ENCODE results near the gene NRL.
"Not testable (repeated sequence)": the region's sequence is repeated elsewhere in the genome, so short reads cannot be mapped to it uniquely, and the experiment has no call there.

The NRL gene

DNA sequence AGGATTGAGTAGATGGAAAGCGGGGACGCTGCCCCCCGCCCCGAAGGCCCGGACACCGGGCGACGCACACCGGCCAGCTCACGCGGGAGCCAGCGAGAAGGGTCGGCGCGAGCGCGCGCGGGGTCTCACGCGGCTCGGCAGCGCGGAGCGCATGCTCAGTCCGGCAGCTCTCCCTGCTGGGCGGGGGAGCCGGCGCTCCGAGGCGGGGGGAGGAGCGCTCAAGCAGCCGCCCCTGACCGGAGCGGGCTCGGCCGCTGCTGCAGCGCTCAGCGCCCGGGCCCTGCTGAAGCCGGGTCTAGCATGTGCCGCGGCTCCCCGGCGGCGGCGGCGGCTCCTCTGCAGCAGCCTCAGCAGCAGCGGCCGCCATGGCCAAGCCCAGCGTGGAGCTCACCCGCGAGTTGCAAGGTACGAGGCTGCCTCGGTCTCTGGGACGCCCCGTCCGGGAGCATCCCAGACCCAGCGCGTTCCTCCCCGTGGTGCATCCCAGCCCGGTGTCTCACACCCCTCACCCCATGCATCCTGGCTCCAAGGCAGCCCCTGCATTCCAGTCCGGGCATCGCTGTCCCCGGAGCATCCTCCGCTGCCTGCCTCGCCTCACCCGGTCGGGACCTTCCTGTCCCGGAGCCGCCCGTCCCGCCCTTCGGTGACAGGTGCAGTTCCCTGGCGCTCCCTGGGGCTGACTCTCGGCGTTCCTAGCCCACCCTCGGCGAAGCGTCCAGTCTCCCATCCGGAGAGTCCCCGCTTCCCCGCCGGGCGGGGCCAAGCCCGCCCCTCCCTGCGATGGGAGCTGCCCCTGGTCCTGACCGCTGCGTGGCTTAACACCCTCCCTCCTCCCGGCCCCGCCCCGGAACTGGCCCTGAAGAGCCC lies 62.7 kb downstream of the NRL start, which contains the start of gene CARMIL3:
TSS of gene CARMIL3 (plus strand) at position 221 of the 867 bp plus-strand sequence. CDS start at position 366, 145 bp downstream.
- peak; percentile 81 for DNase-seq

DNA sequence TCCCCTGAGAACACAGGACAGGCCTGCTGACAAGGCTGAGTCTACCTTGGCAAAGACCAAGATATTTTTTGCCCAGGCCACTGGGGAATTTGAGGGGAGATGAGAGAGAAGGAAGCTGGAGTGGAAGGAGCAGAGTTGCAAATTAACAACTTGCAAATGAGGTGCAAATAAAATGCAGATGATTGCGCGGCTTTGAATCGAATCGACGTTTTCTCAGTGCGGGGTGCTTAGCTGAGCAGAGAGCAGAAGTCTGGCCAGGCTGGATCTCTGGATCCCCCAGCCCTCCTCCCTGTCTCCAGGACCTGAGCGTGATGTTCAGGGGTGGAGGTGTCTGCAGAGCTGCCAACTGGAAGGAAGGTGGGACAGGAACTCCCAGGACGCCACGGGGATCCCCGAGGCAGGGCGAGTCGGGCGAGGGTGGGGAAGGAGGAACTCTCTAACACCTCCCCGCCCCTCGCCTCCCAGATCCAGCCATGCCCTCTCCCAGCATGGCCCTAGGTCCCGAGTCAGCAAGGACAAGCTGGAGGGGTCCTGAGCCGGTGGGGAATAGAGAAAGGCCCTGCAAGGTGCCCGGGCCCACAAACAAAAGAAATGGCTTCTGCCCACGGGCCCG lies 63.5 kb downstream of the NRL start:
- no peak for DNase-seq

DNA sequence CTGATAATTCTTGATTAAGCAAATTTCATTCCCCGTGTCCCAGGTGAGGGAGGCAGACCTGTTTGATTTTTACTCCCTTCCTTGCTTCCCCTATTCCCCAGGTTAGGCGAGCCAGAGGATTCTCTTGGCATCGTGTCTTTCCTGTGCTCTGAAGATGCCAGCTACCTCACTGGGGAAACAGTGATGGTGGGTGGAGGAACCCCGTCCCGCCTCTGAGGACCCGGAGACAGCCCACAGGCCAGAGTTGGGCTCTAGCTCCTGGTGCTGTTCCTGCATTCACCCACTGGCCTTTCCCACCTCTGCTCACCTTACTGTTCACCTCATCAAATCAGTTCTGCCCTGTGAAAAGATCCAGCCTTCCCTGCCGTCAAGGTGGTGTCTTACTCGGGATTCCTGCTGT lies 64.0 kb downstream of the NRL start:
- DNase-seq: not testable (repeated sequence)

DNA sequence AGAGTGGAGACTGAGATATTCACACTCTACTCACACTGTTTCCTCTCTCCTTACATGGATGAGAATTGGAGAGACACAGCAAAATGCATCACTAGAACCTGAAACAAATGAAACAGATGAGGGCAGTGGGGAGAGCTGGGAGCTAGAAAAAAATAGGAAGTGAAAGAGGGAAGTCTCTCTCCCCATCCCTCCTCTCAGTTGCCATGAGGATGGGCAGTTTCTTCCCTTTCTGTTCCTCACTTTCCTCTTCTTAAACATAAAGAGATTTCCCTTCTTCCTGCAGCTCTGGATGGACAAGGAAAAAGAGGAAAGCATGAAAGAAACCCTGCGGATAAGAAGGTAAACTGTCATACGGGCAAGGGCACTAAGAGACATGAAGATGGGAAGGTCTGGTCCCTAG lies 65.7 kb downstream of the NRL start:
- DNase-seq: not testable (repeated sequence)

DNA sequence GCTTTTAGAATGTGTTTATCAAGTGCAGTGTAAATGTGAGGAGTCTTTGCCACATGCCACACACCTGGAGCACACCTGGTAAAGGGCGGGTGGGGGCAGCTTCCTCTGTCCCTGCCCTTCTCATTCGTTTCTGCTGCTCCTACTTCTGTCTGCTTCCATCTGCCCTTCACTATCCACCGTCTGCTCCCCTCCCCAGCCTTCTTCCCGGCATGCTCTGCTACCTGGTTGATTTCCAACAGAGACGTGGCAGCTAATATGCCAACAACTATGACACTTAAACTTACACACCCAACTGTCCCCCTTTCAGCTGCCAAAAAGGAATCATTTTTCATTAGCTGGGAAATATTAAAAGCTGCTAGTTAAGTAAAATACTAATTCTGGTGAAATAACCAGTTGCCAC lies 72.0 kb downstream of the NRL start:
- DNase-seq: no peak

DNA sequence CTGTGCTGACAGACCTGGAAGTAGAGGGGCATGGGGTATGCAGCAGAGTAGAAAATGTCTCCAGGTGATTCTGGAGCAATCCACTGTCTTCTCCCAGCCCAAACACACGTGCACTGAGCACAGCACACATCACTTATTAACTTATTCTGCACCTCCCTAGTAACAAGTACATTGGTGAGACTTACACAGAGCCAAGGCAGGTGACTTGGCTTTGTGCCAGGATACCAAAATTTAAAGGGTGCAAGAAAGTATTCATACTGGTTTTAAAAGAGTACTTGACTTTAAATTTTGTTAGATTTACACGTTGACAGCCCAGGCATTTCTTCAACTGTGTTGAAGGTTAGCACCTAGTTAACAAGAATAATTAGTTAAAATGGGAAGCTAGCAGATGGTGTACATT lies 74.1 kb downstream of the NRL start:
- no peak for DNase-seq

DNA sequence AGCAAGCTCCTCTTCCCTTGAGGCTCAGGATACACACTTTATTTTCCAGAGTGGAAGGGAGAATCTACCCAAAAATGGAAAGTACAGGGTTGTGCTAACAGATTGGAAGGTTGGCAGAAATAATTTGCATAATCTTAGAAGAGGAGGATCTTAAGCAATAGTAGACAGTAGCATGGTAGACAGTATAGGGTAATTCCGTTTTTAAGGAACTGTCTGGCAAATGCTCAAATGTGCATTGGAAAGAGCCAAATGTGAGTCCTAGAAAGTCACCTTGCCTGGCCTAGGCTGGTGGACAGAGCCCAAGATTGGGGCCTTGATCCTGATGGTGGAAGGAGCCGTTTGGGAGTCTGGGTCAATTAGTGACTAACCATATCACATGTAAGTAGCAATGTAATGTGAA lies 76.1 kb downstream of the NRL start:
- no peak for DNase-seq

DNA sequence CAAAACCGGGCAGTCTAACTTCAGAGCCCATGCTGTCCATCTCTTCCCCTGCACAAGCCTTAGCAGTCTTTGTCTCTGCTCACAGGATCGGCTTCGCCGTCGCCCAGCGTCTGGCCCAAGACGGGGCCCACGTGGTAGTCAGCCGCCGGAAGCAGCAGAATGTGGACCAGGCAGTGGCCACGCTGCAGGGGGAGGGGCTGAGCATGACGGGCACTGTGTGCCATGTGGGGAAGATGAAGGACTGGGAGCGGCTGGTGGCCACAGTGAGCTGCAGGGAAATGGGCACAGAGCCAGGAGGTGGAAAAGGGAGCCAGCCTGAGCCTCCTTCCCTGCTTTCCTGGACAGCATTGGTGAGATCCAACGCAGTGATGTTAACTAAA lies 77.1 kb downstream of the NRL start:
- no peak for DNase-seq

DNA sequence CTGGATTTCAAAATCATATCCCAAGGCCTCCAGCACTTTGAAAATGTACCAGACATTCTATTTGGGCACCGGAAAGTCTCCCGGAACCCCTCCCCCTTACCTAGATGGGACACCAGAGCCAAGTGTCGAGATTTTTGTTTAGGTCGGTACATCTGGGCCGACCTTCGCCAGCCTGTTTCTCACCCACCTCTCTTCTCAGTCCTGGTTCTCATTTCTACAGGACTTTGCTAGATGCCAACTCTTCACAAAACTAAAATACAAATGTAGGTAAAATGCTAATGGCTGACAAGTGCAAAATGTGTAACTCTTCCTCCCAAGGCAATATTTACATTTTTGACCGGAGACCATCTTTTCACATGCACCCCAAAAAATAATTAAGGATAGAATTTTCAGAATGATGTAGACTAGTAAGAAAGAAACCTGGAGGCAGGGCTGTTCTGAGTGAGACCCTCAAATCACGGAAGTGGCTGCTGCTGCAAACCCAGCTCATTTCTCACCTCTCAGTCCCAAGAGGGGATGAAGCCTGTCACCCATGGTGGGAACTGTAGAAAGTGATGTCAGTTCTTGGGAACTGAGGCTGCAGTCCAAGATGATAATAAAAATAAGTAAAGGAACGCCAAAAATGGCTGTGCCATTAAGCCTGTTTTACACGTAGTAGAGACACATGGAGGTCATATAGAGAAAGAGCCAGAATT lies 77.6 kb downstream of the NRL start:
- not testable (repeated sequence) for DNase-seq

DNA sequence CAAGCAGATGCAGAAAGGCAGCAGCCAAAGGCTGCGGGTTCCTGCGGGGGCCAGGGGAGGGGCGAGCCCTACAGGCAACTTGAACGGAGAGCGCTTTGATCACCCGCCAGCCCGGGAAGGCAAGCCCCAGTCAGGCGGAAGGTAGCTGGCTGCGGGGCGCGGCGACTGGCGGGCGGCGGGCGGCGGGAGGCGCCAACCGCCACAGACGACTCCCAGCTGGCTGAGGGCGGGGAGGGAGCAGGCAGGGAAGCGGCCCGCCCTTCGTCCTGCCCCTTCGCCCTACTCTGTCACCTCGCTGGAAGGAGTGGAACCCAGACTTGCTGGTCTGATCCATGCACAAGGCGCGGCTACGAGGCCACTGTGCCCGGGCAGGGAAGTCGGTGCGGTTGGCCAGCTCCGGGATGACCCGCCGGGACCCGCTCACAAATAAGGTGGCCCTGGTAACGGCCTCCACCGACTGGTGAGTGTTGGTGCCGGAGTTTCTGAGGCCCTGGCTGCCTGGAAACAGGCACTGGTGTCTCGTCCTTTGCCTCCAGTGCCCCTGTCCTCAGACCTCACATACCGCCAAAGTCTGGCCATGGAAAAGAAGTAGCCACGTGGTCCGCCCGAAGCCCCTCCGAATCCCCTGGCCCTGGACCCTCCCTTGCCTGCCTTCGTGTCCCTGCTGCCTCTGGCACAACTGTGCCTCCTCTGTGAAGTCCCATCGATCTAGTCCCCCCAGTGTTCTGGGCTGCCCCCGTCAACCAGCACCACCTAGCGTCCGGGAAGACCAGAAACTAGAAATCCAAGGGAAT lies 78.4 kb downstream of the NRL start:
- peak; percentile 80 for DNase-seq

DNA sequence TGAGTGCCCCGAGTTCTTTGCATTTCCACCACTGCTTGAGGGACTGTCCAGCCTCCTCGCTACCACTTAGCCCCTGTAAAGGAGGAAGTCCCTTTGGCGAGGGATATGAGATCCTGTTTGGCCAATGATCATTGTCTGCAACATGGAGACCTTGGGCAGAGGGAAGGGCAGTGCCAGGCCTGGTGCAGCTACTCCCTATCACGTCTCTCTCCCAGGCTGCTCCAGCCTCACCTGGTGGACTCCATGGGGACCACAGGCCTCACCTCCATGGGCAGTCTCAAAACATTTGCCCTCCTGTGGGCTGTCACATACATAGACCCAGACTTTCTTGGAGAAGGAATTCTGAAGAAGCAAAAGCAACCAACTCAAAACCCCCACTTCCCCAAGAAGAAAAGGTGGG lies 79.0 kb downstream of the NRL start:
- not testable (repeated sequence) for DNase-seq

DNA sequence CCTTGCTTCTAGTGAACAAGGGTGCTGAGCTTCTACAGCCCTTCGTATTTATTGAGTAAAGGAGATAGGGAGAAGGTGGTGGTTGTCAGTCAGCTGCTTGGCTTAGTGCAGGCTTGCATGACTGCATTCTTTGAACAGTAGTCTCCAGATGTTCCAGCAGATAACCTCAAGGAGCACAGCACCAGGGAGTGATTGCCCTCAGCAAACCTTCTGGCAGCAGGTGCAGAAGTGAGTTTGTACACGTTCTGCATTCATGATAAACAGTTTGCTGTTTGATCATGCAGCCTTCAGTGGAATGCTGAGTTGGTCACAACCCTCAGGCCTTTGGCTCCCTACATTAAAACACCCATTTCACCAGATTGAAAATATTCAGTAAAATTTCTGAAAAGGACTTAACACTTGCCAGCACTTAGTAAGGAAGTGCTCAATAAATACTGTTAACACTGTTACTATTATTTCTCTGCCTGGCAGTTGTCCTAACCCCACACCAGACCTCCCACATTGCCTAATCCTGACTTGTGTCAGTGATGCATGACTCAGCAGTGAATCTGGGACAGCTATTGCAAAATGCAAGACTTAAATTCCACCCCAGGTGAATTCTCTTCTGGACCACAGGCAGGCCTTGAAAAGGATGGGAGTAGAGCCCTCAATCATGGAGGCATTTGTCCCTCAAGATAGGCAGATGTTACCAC lies 81.9 kb downstream of the NRL start:
- DNase-seq: no peak

DNA sequence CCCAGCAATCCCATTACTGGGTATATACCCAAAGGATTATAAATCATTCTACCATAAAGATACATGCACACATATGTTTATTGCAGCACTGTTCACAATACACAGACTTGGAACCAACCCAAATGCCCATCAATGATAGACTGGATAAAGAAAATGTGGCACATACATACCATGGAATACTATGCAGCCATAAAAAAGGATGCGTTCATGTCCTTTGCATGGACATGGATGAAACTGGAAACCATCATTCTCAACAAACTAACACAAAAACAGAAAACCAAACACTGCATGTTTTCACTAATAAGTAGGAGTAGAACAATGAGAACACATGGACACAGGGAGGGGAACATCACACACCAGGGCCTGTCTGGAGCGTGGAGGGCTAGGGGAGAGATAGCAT lies 83.4 kb downstream of the NRL start:
- DNase-seq: not testable (repeated sequence)

DNA sequence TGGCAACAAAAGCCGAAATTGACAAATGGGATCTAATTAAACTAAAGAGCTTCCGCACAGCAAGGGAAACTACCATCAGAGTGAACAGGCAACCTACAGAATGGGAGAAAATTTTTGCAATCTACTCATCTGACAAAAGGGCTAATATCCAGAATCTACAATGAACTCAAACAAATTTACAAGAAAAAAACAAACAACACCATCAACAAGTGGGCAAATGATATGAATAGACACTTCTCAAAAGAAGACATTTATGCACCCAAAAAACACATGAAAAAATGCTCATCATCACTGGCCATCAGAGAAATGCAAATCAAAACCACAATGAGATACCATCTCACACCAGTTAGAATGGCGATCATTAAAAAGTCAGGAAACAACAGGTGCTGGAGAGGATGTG lies 85.1 kb downstream of the NRL start:
- DNase-seq: not testable (repeated sequence)

Measured in activated CD8-positive, alpha-beta memory T cell treated with anti-CD3 and anti-CD28 coated beads, Interleukin-2, amount 50 U/mL, for 48 hours (primary cell).